Measurements from ENCODE around the gene TMEM170A.

- TF ChIP-seq CTCF (IDR thresholded peaks at IDR 0.05): no peak
- TF ChIP-seq POLR2A (IDR thresholded peaks at IDR 0.05): no peak
- TF ChIP-seq EP300 (IDR thresholded peaks at IDR 0.05): no peak
Observed at GRCh38 chr16:75486014-75486675, 21.7 kb upstream of the TMEM170A start.

Measured in ovary (tissue), 3 donors.